Muscle layer of duodenum (tissue), 2 donors: ENCODE data around the gene AQP2.

Experiments
- H3K27ac ChIP-seq: one replicate; pipeline ENCODE4 v1.7.0; 2013; ENCODE audit warnings: mild to moderate bottlenecking, low read length
- H3K27me3 ChIP-seq: one replicate; pipeline ENCODE4 v1.7.0; 2013; ENCODE audit warnings: low read depth, mild to moderate bottlenecking, control low read depth, low read length
- H3K36me3 ChIP-seq, 2 donors: one replicate each; pipeline ENCODE4 v1.7.0; 2013; ENCODE audit warnings: low read length in 2 of 2, control low read depth in 1 of 2, mild to moderate bottlenecking in 1 of 2; ENCODE audit not compliant: insufficient read depth in 2 of 2, control insufficient read depth in 1 of 2
- H3K4me1 ChIP-seq, 2 donors: one replicate each; pipeline ENCODE4 v1.7.0; 2013; ENCODE audit warnings: low read length in 2 of 2, mild to moderate bottlenecking in 2 of 2, control low read depth in 1 of 2, moderate library complexity in 1 of 2; ENCODE audit not compliant: insufficient read depth in 2 of 2, control insufficient read depth in 1 of 2
- H3K4me3 ChIP-seq, 2 donors: one replicate each; pipeline ENCODE4 v1.7.0; 2013; ENCODE audit warnings: low read length in 2 of 2, low read depth in 1 of 2, mild to moderate bottlenecking in 1 of 2
- H3K9me3 ChIP-seq, 2 donors: one replicate each; pipeline ENCODE4 v1.7.0; 2013; ENCODE audit warnings: low read length in 2 of 2, control low read depth in 1 of 2, mild to moderate bottlenecking in 1 of 2; ENCODE audit not compliant: control insufficient read depth in 1 of 2
- donor health status: healthy.

AQP2 gene

DNA sequence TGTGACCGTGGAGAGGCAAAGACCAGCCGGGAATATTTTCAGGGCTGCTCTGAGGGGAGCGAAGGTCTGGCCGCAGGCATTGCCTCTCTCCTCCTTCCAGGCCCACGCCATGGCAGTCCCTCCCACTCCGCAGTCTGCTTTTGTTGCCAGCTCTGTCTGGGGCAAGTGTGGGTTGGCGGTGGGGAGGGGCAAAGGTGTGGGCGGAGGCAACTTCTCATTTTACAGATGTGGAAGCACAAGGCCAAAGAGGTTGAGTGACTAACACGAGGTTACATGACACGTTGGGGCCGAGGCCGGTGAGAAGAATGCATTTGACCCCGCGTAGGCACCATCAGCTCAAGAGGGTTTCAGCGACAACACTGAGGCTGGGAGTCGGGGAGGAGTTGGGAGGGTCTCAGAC is 40.7 kb upstream of the AQP2 start:
- H3K9me3 ChIP-seq: no peaks in the 10 kb centered on the region
- H3K27ac ChIP-seq: no peak overlapping the region

GRCh38 chr12:49910331-49911212 is 40.0 kb upstream of the AQP2 start:
- H3K36me3 ChIP-seq: no peaks in the 10 kb centered on the region
- no peaks in the 10 kb centered on the region for H3K9me3 ChIP-seq
- H3K27ac ChIP-seq: no peak overlapping the region
- no peak overlapping the region for H3K4me3 ChIP-seq
- no peaks in the 10 kb centered on the region for H3K4me1 ChIP-seq
- no peaks in the 10 kb centered on the region for H3K27me3 ChIP-seq

More for the DNA sequence above, 40.7 kb upstream of the AQP2 start:
- Histone ChIP-seq H3K4me1 (no peaks in the 10 kb centered on the region), H3K27me3 (no peaks in the 10 kb centered on the region), H3K36me3 (no peaks in the 10 kb centered on the region), H3K4me3 (no peak overlapping the region)

GRCh38 chr12:49911213-49911605 is 39.3 kb upstream of the AQP2 start:
- H3K4me3 ChIP-seq: no peak overlapping the region

DNA sequence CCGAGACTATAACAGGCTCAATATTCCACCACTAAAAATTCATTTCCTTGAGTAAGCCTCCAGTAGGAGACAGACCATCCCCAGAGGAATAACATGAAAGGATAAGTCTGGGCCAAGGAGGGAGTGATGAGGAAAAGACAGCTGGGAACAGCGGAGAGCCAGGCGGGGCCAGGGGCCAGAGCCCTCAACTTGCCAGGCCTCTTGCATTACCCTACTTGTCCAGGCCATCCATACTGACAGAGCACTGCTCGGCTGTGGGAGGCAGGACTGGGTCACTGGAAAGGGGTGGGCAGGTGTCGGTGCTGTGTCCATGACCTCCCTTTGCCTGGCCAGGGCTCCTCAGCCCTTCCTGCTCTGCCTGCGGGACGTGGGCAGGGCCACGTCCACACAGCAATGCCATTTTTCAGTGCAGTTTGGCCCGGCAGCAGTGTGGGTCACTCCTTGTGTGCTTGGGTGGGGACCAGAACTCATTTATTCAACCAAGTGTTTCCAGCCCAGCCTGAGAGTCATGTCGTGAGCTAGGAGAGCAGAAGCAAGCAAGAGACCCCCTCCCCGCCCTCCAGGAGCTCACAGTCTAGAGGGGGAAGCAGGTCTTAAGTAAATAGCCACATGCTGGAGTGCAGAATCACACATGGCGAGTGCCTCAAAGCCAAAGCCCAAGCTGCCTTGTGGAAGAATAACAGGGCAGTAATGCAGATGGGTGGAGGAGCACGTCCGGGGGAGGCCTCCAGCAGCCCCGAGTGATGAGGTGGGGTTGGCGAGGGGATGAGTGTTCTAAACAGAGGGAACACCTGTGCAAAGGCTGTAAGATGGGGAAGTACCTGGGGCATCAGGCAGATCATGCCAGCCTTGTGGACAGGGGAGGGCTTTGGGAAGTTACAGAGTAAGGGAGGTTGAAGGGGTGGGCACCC is 37.9 kb upstream of the AQP2 start:
- Histone ChIP-seq H3K4me3 (no peak overlapping the region), H3K27me3 (no peaks in the 10 kb centered on the region), H3K9me3 (no peaks in the 10 kb centered on the region), H3K36me3 (no peaks in the 10 kb centered on the region), H3K27ac (no peak overlapping the region), H3K4me1 (no peaks in the 10 kb centered on the region)

More at GRCh38 chr12:49911213-49911605, 39.3 kb upstream of the AQP2 start:
- Histone ChIP-seq H3K27ac (no peak overlapping the region), H3K36me3 (no peaks in the 10 kb centered on the region), H3K9me3 (no peaks in the 10 kb centered on the region), H3K4me1 (no peaks in the 10 kb centered on the region), H3K27me3 (no peaks in the 10 kb centered on the region)

- no peak overlapping the region for H3K4me3 ChIP-seq
- no peak overlapping the region for H3K27ac ChIP-seq
- H3K36me3 ChIP-seq: no peaks in the 10 kb centered on the region
- H3K4me1 ChIP-seq: no peaks in the 10 kb centered on the region
- H3K27me3 ChIP-seq: no peaks in the 10 kb centered on the region
- H3K9me3 ChIP-seq: no peaks in the 10 kb centered on the region
Measured at GRCh38 chr12:49916129-49916919, 34.2 kb upstream of the AQP2 start.

- H3K9me3 ChIP-seq: no peaks in the 10 kb centered on the region
- H3K36me3 ChIP-seq: no peaks in the 10 kb centered on the region
- no peak overlapping the region for H3K27ac ChIP-seq
- no peak overlapping the region for H3K4me3 ChIP-seq
- H3K4me1 ChIP-seq: peaks cover 0 to 5% of the 10 kb centered on the region in 2 donors
- no peaks in the 10 kb centered on the region for H3K27me3 ChIP-seq
Measured at GRCh38 chr12:49917166-49917787, 33.3 kb upstream of the AQP2 start.

- Histone ChIP-seq H3K36me3 (no peaks in the 10 kb centered on the region), H3K9me3 (no peaks in the 10 kb centered on the region), H3K27ac (no peak overlapping the region), H3K4me1 (peaks cover 0 to 5% of the 10 kb centered on the region in 2 donors), H3K27me3 (no peaks in the 10 kb centered on the region), H3K4me3 (no peak overlapping the region)
Measured at GRCh38 chr12:49917788-49918173, 32.8 kb upstream of the AQP2 start.

DNA sequence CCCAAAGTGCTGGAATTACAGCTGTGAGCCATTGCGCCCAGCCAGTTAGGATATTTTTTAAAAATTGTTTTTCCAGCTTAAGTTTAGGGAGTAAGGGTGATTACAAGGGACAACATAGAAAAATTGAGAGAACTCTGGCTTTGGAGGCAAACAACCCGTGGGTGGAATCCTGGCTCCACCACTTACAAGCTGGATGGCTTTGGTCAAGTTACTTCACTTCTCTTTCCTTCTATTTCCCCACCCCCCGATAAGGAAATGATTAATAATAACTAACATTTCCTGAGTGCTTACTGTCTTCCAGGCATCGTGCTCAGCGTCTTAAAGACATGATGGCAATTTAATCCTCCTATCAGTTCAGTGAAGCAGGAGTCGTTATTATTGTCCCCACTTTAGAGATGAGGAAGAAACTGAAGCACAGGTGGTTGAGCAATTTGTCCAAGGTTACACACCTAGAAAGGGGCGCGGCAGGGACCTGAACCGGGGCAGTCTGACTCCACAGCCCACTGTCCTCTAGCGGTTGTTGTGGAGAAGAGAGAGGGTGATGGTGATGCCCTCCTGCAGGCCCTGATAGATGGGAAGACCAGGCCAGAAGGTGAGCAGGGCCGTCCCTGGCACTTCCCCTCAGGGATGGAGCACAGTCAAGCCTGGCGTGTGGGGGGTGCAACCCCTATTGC is 30.2 kb upstream of the AQP2 start:
- no peaks in the 10 kb centered on the region for H3K27me3 ChIP-seq
- H3K4me3 ChIP-seq: no peak overlapping the region
- no peaks in the 10 kb centered on the region for H3K9me3 ChIP-seq
- peaks cover 0 to 5% of the 10 kb centered on the region in 2 donors for H3K4me1 ChIP-seq
- H3K27ac ChIP-seq: no peak overlapping the region
- H3K36me3 ChIP-seq: no peaks in the 10 kb centered on the region

- Histone ChIP-seq H3K27me3 (no peaks in the 10 kb centered on the region), H3K4me1 (peaks cover 0 to 5% of the 10 kb centered on the region in 2 donors), H3K36me3 (no peaks in the 10 kb centered on the region), H3K4me3 (no peak overlapping the region), H3K9me3 (no peaks in the 10 kb centered on the region), H3K27ac (no peak overlapping the region)
Measured at GRCh38 chr12:49920915-49921286, 29.6 kb upstream of the AQP2 start.

GRCh38 chr12:49921299-49921698 is 29.2 kb upstream of the AQP2 start:
- Histone ChIP-seq H3K4me3 (no peak overlapping the region), H3K27me3 (no peaks in the 10 kb centered on the region), H3K9me3 (no peaks in the 10 kb centered on the region), H3K4me1 (peaks cover 0 to 5% of the 10 kb centered on the region in 2 donors), H3K27ac (no peak overlapping the region), H3K36me3 (no peaks in the 10 kb centered on the region)
